CD4-positive, alpha-beta T cell treated with Interleukin-6 for 4 hours (primary cell): Measurements from ENCODE around the gene CPEB4.

ENCODE experiments used
- DNase-seq: peaks from one replicate; pipeline ENCODE4 v3.0.0-alpha.2; 2020; ENCODE audit warnings: mixed read lengths

Gene CPEB4

DNA sequence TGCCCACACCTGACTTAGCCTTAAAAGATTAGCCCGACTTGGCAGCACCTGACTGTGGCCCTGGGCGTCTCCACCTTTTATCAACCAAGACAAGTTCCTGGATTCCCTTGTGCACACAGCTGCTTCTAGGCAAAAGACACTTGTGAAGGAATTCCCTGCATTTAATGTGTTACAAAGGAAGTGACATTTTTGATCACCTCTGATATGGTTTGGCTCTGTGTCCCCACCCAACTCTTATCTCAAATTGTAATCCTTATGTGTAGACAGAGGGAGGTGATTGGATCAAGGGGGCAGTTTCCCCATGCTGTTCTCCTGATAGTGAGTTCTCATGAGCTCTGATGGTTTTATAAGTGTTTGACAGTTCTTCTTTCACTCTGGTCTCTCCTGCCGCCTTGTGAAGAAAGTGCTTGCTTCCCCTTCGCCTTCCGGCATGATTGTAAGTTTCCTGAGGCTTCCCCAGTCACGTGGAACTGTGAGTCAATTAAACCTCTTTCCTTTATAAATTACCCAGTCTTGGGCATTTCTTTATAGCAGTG is 2.6 kb upstream of the CPEB4 start:
- peak; percentile 40 for DNase-seq

GRCh38 chr5:173886150-173886549 is 2.0 kb upstream of the CPEB4 start:
- DNase-seq: no peak

- peak; percentile 25 for DNase-seq
These were observed 453 bp downstream of the CPEB4 start for GRCh38 chr5:173888473-173889131.

DNA sequence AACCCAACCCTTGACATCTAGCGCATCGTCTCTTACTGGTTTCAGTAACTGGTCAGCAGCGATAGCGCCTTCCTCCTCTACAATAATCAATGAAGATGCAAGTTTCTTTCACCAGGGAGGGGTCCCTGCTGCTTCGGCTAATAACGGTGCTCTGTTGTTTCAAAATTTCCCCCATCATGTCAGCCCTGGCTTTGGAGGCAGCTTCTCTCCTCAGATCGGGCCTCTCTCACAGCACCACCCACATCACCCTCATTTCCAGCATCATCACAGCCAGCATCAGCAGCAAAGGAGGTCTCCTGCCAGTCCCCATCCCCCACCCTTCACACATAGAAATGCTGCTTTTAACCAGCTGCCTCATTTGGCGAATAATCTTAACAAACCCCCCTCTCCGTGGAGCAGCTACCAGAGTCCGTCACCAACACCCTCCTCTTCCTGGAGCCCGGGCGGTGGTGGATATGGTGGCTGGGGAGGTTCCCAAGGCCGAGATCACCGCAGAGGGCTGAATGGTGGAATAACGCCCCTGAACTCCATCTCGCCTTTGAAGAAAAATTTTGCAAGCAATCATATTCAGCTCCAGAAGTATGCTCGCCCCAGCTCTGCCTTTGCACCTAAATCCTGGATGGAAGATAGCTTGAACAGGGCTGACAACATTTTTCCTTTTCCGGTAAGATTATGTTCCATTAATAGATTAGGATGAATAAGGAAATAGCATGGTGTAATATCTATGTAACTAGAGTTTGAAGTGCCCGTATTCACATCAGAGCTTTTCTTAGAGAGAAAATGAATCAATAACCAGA is 2.2 kb downstream of the CPEB4 start:
- DNase-seq: no peak

GRCh38 chr5:173891308-173892116 is 3.4 kb downstream of the CPEB4 start:
- no peak for DNase-seq

DNA sequence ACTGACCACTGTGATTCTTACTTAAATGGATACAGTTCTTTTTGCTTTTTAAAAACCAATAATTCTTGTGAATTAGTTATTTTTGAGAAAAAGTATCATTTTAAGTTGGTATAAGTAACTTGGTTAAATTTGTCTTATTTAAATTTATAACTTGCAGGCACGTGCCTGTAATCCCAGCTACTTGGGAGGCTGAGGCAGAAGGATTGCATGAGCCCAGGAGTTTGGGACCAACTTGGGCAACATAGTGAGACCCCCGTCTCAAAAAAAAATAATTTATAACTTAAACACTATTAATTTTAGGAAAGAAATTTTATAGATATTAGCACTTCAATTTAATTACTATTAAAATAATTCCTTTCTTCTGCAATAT is 5.0 kb downstream of the CPEB4 start:
- no peak for DNase-seq

DNA sequence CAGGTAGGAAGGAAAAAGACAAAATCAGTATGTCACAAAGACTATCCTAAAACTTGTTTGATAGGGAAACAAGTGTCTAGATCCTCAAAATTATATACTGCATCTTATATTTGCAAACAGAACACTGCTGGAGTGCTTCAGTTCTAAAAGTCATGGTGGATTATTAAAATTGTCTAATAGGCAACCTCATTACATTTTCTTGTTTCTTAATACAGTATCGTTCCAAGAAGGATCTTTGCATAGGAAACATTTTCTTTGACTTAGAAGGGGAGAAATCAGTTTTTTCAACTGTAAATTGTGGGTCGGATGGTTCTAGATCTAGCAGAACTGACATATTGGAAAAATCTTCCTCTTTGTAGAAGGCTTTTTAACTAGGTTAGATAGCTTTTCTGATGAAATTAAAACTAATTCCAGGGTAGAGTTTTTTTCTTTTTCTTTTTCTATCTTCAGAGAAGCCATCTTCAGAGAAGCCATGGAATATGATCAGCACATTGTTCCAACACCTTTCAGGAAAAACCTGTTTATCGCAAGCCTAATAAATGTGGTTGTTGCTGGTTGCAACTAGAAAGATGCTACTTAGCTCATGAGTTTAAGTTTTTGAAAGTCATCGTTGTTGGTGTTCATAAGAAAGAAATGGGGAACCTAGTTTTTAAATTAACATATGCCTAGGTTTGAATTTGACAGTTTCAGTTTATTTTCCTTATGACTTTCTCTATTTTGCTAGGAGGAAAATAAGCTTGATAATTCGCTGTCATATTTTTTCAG is 7.4 kb downstream of the CPEB4 start:
- no peak for DNase-seq

GRCh38 chr5:173896631-173897030 is 8.5 kb downstream of the CPEB4 start:
- DNase-seq: no peak

DNA sequence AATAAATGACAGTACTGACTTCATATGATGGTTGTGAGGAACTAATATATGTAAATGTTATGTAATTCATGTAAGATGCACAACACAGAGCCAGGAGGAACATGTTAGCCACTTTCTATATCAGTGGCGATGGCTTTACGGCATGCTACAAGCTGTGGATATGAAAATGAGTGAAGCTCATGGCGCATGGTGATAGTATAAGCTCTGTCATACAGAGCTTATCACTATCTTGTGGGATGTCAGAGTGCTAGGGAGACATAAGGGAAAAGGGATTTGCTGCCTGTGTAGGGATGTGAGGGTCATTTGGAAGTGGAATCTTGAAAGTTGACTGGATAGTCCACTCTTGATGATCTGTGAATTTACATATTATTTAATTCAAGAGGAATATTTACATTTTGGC is 13.6 kb downstream of the CPEB4 start:
- no peak for DNase-seq

DNA sequence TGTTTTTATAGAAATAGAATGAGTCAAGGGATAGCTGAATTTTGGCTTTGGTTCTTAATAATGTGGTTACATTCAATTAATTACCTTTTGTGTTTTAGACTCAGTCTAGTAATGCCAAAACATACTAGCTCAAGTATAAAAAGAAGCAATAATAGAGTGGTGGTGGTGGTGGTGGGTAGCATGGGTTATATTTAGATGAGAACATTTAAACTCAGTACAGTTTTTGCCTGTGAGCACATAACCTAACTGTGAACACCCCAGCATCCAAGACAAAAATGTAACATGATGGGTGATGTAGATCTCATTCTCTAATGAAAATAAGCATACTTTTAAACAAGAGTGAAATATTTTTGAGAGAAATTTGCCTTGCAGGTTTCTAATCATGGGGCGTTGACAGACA is 14.2 kb downstream of the CPEB4 start:
- no peak for DNase-seq

DNA sequence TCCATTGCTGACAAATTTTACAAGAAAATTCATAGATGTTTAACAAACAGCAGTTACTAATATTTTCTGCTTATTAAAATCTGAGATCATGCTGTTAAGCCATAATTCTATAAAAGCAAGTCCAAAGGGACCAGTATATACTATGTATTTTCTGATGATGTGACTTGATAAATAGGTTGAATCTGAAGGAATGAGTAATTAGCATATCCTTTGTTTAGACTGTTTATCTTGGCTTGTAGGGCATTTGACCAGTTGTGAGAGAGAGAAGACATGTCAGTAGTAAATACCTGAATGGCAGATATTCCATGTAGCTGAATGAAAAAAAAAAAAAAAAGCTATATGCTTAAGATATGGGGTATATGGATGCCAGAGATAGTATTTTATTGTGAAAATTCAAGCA is 14.6 kb downstream of the CPEB4 start:
- no peak for DNase-seq

- DNase-seq: no peak
These were observed 15.4 kb downstream of the CPEB4 start for GRCh38 chr5:173903396-173904140.

- no peak for DNase-seq
These were observed 16.0 kb downstream of the CPEB4 start for GRCh38 chr5:173904151-173904550.

GRCh38 chr5:173907284-173907683 is 19.1 kb downstream of the CPEB4 start:
- no peak for DNase-seq

GRCh38 chr5:173907686-173908371 is 19.7 kb downstream of the CPEB4 start:
- DNase-seq: no peak

- DNase-seq: no peak
These were observed 21.1 kb downstream of the CPEB4 start for GRCh38 chr5:173909199-173909598.

GRCh38 chr5:173910215-173910614 is 22.1 kb downstream of the CPEB4 start:
- no peak for DNase-seq

GRCh38 chr5:173911623-173912022 is 23.5 kb downstream of the CPEB4 start:
- DNase-seq: no peak

DNA sequence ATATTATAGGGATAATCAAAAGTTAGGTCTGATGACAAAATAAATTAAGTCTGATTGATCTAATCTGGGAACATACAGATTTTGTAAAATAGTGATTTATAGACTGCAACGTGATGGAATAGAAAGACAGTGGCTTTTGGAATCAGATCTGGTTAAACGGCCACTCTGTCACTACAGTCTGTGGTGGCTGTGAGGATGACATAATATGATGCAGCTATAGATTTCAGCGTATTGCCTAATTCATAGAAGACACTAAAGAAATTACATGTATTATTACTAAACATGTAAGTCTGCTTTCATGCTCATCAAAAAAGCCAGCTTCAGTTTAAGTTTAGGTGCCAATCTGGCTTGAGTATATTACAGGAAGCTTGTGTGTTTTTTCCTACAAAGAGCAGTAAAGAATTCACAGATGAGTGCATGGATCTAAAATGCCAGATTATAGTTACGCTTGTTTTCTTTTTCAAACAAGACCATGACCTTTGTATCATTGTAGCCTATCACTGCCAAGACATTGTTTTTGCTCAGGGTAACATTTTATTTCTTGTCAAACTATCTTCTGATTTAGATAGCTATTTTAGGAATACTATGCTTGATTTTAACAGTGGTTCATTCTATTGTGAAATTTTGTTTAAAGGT is 25.7 kb downstream of the CPEB4 start:
- no peak for DNase-seq

DNA sequence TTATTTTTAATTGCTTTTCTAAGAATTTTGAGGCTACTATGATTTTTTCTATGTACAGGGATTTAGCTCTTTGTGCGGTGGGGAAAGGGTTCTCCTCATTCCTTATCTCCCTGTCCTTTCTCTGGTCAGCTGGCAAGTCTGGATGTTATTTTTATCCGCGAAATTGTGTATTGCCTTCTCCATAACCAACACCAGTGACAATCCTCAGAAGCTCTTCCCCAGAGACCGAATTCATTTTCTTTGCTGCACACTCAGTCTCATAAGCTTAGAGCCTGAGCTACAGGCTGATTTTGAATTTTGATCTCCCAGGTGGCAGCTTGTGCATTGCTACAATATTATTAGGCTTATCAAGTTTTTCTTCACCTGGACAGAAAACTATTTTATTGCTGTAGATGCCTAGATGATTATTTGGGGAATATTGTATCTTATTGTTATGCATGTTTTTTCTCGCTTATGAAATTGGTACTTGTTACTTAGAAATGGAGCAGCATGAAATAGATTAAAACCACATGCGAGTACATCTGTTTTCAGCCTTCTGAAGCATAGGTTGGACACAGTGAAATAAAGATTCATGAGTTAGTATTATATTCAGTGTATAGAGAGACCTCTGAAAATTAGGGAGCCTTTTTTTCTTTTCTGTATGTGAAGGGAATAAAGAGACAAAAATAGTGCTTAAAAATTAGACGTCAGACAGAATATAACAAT is 27.3 kb downstream of the CPEB4 start:
- no peak for DNase-seq
